OCI-LY7 (cell line): ENCODE data around the gene CCN6. TPM values are rescaled to one million over a fixed set of nuclear protein-coding genes. Genes with fewer than 3 reads are reported as not detected.

ENCODE experiments used
- BruUV-seq: library from RNA; stranded (reverse); fragments of 400-500 nt; replicated peaks from 2 replicates; lab custom pipeline; 2021; lab: Mats Ljungman, UMichigan
- CTCF ChIA-PET: fragments of 300-600 bp; sonication (Branson Sonifier 250); formaldehyde crosslinking; loops from one replicate; lab custom pipeline; 2022; ENCODE audit warnings: antibody characterized with exemption; ENCODE audit not compliant: unreplicated experiment; lab: Charles Lee
- POLR2A ChIA-PET: fragments of 300-600 bp; sonication (Branson Sonifier 250); formaldehyde crosslinking; loops from one replicate; lab custom pipeline; 2022; ENCODE audit warnings: antibody characterized with exemption; lab: Charles Lee
- DNase-seq: peaks from one replicate; pipeline ENCODE4 v3.0.0-alpha.2; 2015; ENCODE audit warnings: low spot score
- H2AFZ ChIP-seq: fragments of 200-600 bp; sonication (generic), shearing (Covaris generic); 2 replicates; pipeline ENCODE4 v1.6.1; 2014; ENCODE audit warnings: mild to moderate bottlenecking, antibody characterized with exemption, low read length, moderate library complexity
- H3K27ac ChIP-seq: fragments of 200-600 bp; sonication (generic); 2 replicates; pipeline ENCODE4 v1.5.1; 2014; ENCODE audit warnings: mixed run types, low read depth, mild to moderate bottlenecking, moderate library complexity, low read length, inconsistent platforms; ENCODE audit not compliant: poor library complexity, severe bottlenecking
- H3K36me3 ChIP-seq: fragments of 200-600 bp; sonication (generic); 2 replicates; pipeline ENCODE4 v1.6.1; 2014; ENCODE audit warnings: mild to moderate bottlenecking, antibody characterized with exemption, low read length, moderate library complexity, mixed read lengths; ENCODE audit not compliant: insufficient read depth
- H3K4me1 ChIP-seq: fragments of 200-600 bp; sonication (generic); 2 replicates; pipeline ENCODE4 v1.5.1; 2014; ENCODE audit warnings: mild to moderate bottlenecking, low read length; ENCODE audit not compliant: insufficient read depth, poor library complexity, severe bottlenecking
- H3K4me2 ChIP-seq: fragments of 200-600 bp; sonication (generic); 2 replicates; pipeline ENCODE4 v1.6.1; 2014; ENCODE audit warnings: mild to moderate bottlenecking, low read length
- H3K4me3 ChIP-seq: fragments of 200-600 bp; sonication (generic); 2 replicates; pipeline ENCODE4 v1.5.1; 2014; ENCODE audit warnings: mild to moderate bottlenecking, low read depth, low read length; ENCODE audit not compliant: poor library complexity, severe bottlenecking
- H3K79me2 ChIP-seq: fragments of 200-600 bp; sonication (generic); 2 replicates; pipeline ENCODE4 v1.6.1; 2016; ENCODE audit warnings: low read depth, mild to moderate bottlenecking, low read length, moderate library complexity, mixed read lengths; ENCODE audit not compliant: insufficient read depth
- H3K9me2 ChIP-seq: fragments of 200-600 bp; sonication (generic); 2 replicates; pipeline ENCODE4 v1.6.1; 2016; ENCODE audit warnings: mild to moderate bottlenecking, low read length, mixed read lengths; ENCODE audit not compliant: insufficient read depth
- H3K9me3 ChIP-seq: fragments of 200-600 bp; sonication (generic); 2 replicates; pipeline ENCODE4 v1.6.1; 2014; ENCODE audit warnings: mild to moderate bottlenecking, mixed run types, low read length, mixed read lengths
- H4K20me1 ChIP-seq: fragments of 200-600 bp; sonication (generic); 2 replicates; pipeline ENCODE4 v1.6.1; 2014; ENCODE audit warnings: mild to moderate bottlenecking, antibody characterized with exemption, low read length, moderate library complexity, mixed read lengths; ENCODE audit not compliant: insufficient read depth
- EZH2phosphoT487 ChIP-seq: fragments of 200-600 bp; sonication (generic); IDR thresholded peaks from 2 replicates; pipeline ENCODE4 v1.6.1; 2018; ENCODE audit warnings: low read depth, borderline replicate concordance, mild to moderate bottlenecking, mixed run types, antibody characterized with exemption, low read length, moderate library complexity, mixed read lengths
- intact Hi-C: fragments of 100-400 bp; cut with micrococcal nuclease; formaldehyde crosslinking; loops from one replicate; pipeline ENCODE4 v1.10.0; 2022; ENCODE audit not compliant: unreplicated experiment
- total RNA-seq, 2 experiments: library from RNA; depleted of rRNA in 1 of 2; stranded (reverse); fragments of >200 nt in 1 of 2; shearing (Covaris generic) in 1 of 2; gene quantifications; 2 replicates each; pipeline ENCODE4 v1.2.3, GENCODE V29; 2014 to 2022
- TF ChIP-seq, protein P1 (sequence below): fragments of 200-600 bp; sonication (generic); conservative IDR thresholded peaks from 2 replicates; pipeline ENCODE4 v1.5.1; 2014; ENCODE audit warnings: mild to moderate bottlenecking, antibody characterized with exemption, low read length, moderate library complexity, mixed read lengths

Gene CCN6
- total RNA-seq, 2 experiments from 2014 or later, result not detected

DNA sequence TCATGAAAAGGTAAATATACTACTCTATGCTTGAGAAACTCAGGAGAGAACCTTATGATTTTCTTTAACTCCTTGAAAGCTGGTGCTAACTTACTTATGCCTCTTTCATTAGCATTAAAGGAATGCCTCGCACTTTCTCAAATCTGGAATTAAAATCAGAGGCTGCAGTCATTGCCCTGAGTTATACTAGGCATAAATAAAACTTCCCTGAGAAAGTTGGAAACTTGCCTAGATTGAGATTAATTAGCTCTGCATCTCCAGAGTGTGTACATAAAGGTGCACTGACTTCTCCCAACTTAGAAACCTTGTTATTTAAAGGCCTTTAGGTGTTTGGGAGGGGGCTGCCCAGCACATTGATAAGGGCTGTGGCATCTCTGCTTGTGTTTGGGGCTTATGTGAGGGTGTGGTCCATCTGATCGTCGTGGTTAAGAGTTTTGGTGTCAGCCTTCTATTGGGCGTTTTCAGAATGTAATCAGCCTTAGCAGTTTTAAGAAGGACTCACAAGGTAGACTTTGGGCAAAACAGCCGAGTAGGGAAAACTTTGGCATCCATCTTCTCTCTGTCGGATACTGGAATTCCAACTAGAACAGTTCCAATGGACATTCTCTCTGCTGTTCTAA lies 32.1 kb upstream of the CCN6 start:
- no peak overlapping the region for H3K27ac ChIP-seq
- no peaks in the 10 kb centered on the region for H3K79me2 ChIP-seq
- H3K36me3 ChIP-seq, result no peaks in the 10 kb centered on the region
- intact Hi-C loops, result no loop called here
- H3K9me2 ChIP-seq, result no peaks in the 10 kb centered on the region
- no peaks in the 10 kb centered on the region for H4K20me1 ChIP-seq
- POLR2A ChIA-PET, result interaction anchor here (0.7 kb wide), 1 partner anchor 299 kb away, joined by 3 read pairs; no protein-coding TSS in a partner anchor
- no peaks in the 10 kb centered on the region for H3K4me1 ChIP-seq
- H3K9me3 ChIP-seq, result no peaks in the 10 kb centered on the region
- BruUV-seq, result no TSS peak
- DNase-seq, result no peak
- no peak overlapping the region for H2AFZ ChIP-seq
- H3K4me3 ChIP-seq, result no peak overlapping the region
- CTCF ChIA-PET, result no interaction called here
- TF ChIP-seq, protein P1, sequence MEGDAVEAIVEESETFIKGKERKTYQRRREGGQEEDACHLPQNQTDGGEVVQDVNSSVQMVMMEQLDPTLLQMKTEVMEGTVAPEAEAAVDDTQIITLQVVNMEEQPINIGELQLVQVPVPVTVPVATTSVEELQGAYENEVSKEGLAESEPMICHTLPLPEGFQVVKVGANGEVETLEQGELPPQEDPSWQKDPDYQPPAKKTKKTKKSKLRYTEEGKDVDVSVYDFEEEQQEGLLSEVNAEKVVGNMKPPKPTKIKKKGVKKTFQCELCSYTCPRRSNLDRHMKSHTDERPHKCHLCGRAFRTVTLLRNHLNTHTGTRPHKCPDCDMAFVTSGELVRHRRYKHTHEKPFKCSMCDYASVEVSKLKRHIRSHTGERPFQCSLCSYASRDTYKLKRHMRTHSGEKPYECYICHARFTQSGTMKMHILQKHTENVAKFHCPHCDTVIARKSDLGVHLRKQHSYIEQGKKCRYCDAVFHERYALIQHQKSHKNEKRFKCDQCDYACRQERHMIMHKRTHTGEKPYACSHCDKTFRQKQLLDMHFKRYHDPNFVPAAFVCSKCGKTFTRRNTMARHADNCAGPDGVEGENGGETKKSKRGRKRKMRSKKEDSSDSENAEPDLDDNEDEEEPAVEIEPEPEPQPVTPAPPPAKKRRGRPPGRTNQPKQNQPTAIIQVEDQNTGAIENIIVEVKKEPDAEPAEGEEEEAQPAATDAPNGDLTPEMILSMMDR, result no peak
- TF ChIP-seq EZH2phosphoT487, result no peak
- H3K4me2 ChIP-seq, result no peak overlapping the region

DNA sequence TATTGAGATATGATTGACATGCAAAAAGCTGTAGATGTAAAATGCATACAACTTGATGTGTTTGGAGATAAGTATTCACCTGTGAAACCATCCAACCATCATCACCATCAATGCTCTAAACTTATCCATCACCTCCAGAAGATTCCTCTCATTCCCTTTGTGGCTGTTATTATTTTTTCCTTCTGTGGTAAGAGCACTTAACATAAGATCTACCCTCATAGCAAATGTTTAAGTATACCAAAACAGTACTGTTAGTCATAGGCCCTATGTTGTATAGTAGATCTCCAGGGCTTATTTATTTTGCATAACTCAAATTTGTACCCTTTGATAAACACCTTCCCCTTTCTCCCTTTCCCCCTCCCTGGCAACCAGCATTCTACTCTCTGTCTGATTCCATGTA lies 31.2 kb upstream of the CCN6 start:
- ChIA-PET POLR2A (no interaction called here), CTCF (no interaction called here)
- Histone ChIP-seq H3K79me2 (no peaks in the 10 kb centered on the region), H2AFZ (no peak overlapping the region), H3K4me1 (peaks cover under 1% of the 10 kb centered on the region), H3K4me3 (no peak overlapping the region), H3K9me2 (no peaks in the 10 kb centered on the region), H3K27ac (no peak overlapping the region), H3K4me2 (no peak overlapping the region), H3K9me3 (no peaks in the 10 kb centered on the region), H4K20me1 (no peaks in the 10 kb centered on the region), H3K36me3 (no peaks in the 10 kb centered on the region)
- no peak for DNase-seq
- intact Hi-C loops, result no loop called here
- BruUV-seq, result no TSS peak
- TF ChIP-seq, protein P1, result no peak
- TF ChIP-seq EZH2phosphoT487, result no peak

DNA sequence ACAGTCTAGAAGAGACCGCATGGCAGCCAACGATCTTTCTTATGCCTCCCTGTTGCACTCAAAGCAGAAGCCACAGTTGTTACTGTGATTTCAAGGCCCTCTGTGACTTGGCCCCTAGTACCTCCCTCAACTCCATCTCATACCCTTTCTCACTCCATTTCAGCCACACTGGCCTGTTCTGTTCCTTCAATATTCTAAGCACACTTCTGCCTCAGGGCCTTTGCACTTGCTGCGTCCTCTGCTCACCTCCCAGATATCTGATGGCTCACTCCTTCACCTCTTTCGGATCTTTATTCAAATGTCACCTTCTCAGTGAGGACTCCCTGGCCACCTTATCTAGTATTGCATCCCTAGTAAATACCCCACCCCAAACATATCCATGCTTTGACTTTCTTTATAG lies 29.4 kb upstream of the CCN6 start:
- intact Hi-C loops, result no loop called here
- Histone ChIP-seq H3K4me3 (no peak overlapping the region), H2AFZ (no peak overlapping the region), H3K9me3 (no peaks in the 10 kb centered on the region), H3K9me2 (no peaks in the 10 kb centered on the region), H3K36me3 (no peaks in the 10 kb centered on the region), H3K4me2 (no peak overlapping the region), H3K27ac (no peak overlapping the region), H3K79me2 (no peaks in the 10 kb centered on the region), H4K20me1 (no peaks in the 10 kb centered on the region), H3K4me1 (peaks cover 7% of the 10 kb centered on the region)
- DNase-seq, result no peak
- TF ChIP-seq, protein P1, result no peak
- TF ChIP-seq EZH2phosphoT487, result no peak
- POLR2A ChIA-PET, result no interaction called here
- BruUV-seq, result no TSS peak
- CTCF ChIA-PET, result no interaction called here
